Muscle layer of colon (tissue), 2 donors: ENCODE results near the gene ARF5.

Experiments used
- H3K27ac ChIP-seq: one replicate; pipeline ENCODE4 v1.7.0; 2013; ENCODE audit warnings: low read depth, mild to moderate bottlenecking, low read length, moderate library complexity
- H3K27me3 ChIP-seq, 2 donors: one replicate each; pipeline ENCODE4 v1.7.0; 2013; ENCODE audit warnings: low read length in 2 of 2, mild to moderate bottlenecking in 2 of 2; ENCODE audit not compliant: insufficient read depth in 2 of 2, control insufficient read depth in 1 of 2
- H3K36me3 ChIP-seq: one replicate; pipeline ENCODE4 v1.7.0; 2013; ENCODE audit warnings: mild to moderate bottlenecking, low read length; ENCODE audit not compliant: insufficient read depth
- H3K4me1 ChIP-seq: one replicate; pipeline ENCODE4 v1.7.0; 2013; ENCODE audit warnings: mild to moderate bottlenecking, low read length; ENCODE audit not compliant: insufficient read depth
- H3K4me3 ChIP-seq, 2 donors: one replicate each; pipeline ENCODE4 v1.7.0; 2013; ENCODE audit warnings: low read length in 2 of 2, low read depth in 1 of 2, mild to moderate bottlenecking in 1 of 2, moderate library complexity in 1 of 2
- H3K9ac ChIP-seq: one replicate; pipeline ENCODE4 v1.7.0; 2013; ENCODE audit warnings: low read length
- H3K9me3 ChIP-seq: one replicate; pipeline ENCODE4 v1.7.0; 2013; ENCODE audit warnings: mild to moderate bottlenecking, low read length
- donor health status: abdominal sarcoma.
- donor health status: Adenocarcinoma of cecum.

Gene ARF5

DNA sequence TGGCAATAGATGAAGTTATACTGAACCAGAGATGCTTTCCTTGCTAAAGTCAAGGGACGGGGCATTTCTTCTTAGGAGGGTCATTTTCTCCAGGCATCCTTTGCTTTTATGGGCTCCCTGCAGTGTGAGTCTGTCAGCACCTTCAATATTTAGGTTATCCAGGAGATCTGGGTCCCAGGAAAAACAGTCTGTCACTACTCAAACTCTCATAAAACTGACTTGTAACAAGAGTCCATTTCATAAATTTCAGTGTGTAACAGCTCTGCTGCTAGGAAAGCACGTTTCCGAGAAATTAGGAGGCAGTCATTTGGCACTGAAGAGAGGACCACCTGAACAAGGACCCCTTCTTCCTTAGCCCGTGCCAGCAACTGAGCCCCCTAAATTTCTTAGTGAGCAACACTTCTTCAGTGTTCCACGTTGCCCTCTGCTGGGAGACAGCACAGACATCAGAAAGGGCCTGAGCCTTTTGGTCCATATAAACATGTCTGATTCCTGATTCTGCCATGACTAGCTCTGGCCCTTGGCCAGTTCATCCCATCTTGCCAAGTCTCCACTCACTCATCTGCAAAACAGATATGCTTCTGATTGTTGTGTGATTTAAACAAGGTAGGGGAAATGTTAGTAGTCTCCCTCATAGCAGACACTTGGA is 10.1 kb upstream of the ARF5 start:
- H3K9ac ChIP-seq = no peak overlapping the region
- H3K9me3 ChIP-seq = no peaks in the 10 kb centered on the region
- peaks cover 29% of the 10 kb centered on the region for H3K36me3 ChIP-seq
- H3K27ac ChIP-seq = no peak overlapping the region
- H3K4me3 ChIP-seq = no peak overlapping the region
- H3K27me3 ChIP-seq = no peaks in the 10 kb centered on the region
- H3K4me1 ChIP-seq = peaks cover 43% of the 10 kb centered on the region

DNA sequence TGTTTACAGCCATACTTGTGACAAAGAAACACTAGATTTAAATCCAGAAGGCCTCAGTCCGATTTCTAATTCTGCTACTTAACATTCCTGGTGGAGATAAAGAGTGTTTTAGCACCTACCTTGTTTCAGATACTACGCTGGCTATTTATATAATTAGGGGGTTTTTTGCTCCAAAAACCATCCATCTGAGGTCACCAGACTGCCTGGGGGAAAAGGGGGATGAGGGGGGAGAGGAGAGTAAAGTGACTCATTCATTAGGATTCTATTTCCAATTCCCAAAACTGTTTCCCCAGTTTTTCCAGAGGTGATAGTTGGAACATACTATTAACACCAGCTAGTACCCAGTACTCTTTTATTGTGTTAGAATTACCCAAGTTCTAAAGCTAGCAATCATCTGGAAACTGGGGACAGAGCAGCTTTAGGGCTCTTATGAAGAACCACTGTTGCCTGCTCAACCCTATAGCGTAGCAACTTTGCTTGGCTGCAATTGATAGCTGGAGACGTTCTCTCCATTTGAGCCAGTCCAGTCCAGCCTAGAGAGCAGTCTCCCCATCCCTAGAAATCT is 9.4 kb upstream of the ARF5 start:
- Histone ChIP-seq H3K4me3 (no peak overlapping the region), H3K36me3 (peaks cover 29% of the 10 kb centered on the region), H3K9ac (no peak overlapping the region), H3K4me1 (peaks cover 49% of the 10 kb centered on the region), H3K9me3 (no peaks in the 10 kb centered on the region), H3K27me3 (no peaks in the 10 kb centered on the region), H3K27ac (no peak overlapping the region)

DNA sequence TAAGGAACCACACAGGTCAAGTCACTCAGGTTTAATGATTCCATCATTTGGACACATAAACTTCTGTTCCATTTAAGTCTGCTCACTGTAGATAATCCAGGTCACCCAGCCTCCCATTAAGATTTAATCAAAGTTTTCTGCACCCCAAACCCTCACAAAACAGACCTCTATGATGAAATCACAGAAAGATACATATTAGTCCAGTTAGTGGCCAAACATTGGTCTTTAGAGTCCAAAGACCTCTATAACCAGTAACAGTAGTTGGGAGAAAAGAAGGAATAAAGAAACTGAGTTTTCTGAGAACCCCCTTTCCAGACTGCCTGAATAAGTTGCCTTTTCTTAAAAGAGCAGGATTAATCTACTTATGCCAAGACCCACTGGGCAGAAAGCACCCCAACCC is 7.6 kb upstream of the ARF5 start:
- no peaks in the 10 kb centered on the region for H3K9me3 ChIP-seq
- H3K27me3 ChIP-seq = no peaks in the 10 kb centered on the region
- peaks cover 59% of the 10 kb centered on the region for H3K4me1 ChIP-seq
- H3K4me3 ChIP-seq = no peak overlapping the region
- no peak overlapping the region for H3K9ac ChIP-seq
- H3K27ac ChIP-seq = no peak overlapping the region
- peaks cover 29% of the 10 kb centered on the region for H3K36me3 ChIP-seq

DNA sequence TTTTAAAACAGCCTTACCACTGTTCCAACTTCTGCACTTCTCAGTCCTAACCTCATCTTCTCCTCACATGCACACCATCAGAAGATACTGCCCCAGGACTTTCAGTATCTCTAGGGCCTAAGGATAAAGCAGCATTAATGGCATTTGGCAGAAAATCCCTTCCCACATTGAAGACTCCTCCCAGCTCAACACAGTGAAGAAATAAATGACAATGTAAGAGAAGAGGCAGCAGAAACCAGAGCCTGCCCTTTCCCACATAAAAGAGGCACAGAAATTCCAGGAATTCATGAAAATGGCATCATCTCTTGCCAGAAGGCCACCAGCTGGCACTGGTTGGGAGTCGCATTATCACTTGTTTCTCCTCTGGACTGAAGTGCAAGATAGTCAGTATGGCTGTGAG is 6.5 kb upstream of the ARF5 start:
- no peak overlapping the region for H3K4me3 ChIP-seq
- H3K9ac ChIP-seq = no peak overlapping the region
- peaks cover 66% of the 10 kb centered on the region for H3K4me1 ChIP-seq
- no peaks in the 10 kb centered on the region for H3K9me3 ChIP-seq
- H3K36me3 ChIP-seq = peaks cover 29% of the 10 kb centered on the region
- no peaks in the 10 kb centered on the region for H3K27me3 ChIP-seq
- H3K27ac ChIP-seq = no peak overlapping the region

DNA sequence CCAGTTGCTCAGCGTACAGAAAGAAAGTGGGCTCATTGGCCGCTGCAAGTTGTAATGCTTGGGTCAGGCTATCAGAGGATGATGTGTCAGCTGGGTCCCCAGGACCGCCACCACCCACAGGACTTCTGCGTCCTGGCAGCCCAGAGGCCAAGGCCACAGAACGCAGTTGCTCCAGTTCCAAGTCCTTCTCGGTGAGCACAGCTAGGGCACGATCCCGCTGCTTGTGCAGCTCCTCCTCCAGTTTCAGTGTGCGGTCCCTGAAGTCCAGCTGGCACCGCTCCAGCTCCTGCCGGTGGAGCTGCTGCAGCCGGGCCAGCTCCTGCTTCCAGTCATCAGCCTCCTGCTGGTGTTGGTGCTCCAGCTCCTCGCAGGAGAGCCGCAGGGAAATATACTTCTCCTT is 5.8 kb upstream of the ARF5 start:
- H3K27me3 ChIP-seq = no peaks in the 10 kb centered on the region
- H3K9me3 ChIP-seq = no peaks in the 10 kb centered on the region
- no peak overlapping the region for H3K27ac ChIP-seq
- H3K4me1 ChIP-seq = peaks cover 68% of the 10 kb centered on the region
- peaks cover 29% of the 10 kb centered on the region for H3K36me3 ChIP-seq
- no peak overlapping the region for H3K4me3 ChIP-seq
- no peak overlapping the region for H3K9ac ChIP-seq

DNA sequence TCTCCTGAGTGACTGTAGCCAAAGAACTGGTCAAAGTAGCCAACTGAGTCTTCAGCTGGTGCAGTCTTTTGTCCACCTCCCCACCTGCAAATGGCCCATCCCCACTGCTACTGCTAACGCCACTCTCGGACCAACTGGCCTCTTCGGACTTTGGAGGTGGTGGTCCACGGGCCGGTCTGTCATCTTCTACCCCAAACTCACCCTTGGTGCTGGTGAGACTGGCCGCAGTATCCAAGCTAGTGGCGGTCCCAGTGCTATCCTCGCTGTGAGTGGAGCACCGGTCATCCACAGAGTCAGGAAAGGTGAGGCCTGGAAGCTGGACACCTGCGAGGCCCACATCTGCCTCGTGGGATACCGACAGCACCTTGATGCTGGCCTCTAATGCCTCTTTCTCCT is 3.6 kb upstream of the ARF5 start:
- Histone ChIP-seq H3K9me3 (no peaks in the 10 kb centered on the region), H3K4me3 (peak overlapping the region; percentile 64 to 81), H3K27ac (peak overlapping the region; percentile 90), H3K9ac (peak overlapping the region; percentile 34), H3K27me3 (no peaks in the 10 kb centered on the region), H3K4me1 (peaks cover 61% of the 10 kb centered on the region), H3K36me3 (peaks cover 26% of the 10 kb centered on the region)

DNA sequence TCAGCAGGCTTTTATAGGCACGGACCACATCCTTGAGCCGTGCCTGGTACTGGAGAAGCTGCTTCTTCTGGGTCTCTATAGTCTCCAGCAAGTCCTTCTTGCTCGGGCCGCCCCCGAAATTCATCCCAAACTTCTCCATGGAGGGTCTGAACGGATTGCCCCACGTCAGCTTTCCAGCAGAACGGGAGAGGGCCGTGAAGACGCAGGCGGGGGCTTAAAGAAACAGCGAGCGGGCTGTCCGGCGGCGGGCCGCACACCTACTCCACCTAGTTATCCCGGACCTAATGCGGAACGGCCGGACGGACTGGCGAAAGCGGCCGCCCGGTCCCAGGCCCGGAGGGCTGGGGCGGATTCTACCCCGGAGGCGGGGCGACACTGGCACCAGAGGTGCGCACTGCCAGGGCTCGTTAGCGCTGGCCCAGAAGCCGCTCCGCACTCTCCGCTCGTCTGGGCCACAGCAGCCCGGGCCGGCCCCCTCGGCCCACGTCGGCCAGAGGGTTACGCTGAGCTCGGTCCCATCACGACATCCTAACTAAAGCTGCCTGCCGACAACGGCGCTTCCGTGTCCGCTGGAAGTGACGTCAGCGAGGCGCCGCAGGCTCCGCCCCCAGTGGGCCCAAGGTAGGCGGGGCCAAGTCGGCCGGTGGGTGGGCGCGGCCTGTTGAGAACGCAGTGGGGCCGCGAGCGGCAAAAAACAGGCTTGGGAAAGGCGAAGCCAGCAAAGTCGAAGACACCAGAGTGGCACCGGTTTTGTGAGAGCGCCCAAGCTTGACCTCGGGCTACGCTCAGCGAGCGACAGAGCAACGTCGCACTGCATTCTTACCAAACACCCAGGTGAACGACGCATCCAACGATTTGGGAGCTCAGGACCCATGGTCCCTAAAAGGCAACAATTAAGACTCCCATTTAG is 2.9 kb upstream of the ARF5 start, which contains the start of gene GCC1:
GCC1 (minus strand) TSS at position 553 of the 910 bp plus-strand sequence; CDS start at position 139, 414 bp downstream.
- Histone ChIP-seq H3K9me3 (no peaks in the 10 kb centered on the region), H3K4me3 (peak within 1 kb of the TSS; percentile 64 to 81), H3K27me3 (no peaks in the 10 kb centered on the region), H3K27ac (peak within 1 kb of the TSS; percentile 90), H3K4me1 (peaks cover 66% of the 10 kb centered on the region), H3K36me3 (peaks cover 28% of the 10 kb centered on the region), H3K9ac (peak within 1 kb of the TSS; percentile 62)

DNA sequence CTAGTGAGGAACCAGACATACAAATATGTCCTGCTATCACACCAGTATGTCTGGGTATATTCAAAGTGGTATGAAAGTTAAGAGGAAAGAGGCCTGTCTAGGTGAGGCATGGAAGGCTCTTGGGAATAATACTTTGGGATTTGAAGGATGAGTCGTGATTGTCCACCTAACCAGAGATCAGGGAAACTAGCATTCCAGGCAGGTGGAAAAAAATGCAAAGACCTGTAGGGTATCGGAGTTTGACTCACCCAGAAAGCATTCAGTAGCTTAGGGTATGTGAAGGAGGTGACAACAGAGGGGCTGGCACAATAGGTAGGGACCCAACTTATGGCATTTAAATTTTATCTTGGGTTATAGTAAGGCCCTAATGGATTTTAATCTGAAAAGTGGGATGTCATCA is 1.9 kb upstream of the ARF5 start:
- Histone ChIP-seq H3K36me3 (peaks cover 28% of the 10 kb centered on the region), H3K27me3 (no peaks in the 10 kb centered on the region), H3K9ac (no peak overlapping the region), H3K9me3 (no peaks in the 10 kb centered on the region), H3K4me3 (no peak overlapping the region), H3K27ac (no peak overlapping the region), H3K4me1 (peaks cover 59% of the 10 kb centered on the region)

DNA sequence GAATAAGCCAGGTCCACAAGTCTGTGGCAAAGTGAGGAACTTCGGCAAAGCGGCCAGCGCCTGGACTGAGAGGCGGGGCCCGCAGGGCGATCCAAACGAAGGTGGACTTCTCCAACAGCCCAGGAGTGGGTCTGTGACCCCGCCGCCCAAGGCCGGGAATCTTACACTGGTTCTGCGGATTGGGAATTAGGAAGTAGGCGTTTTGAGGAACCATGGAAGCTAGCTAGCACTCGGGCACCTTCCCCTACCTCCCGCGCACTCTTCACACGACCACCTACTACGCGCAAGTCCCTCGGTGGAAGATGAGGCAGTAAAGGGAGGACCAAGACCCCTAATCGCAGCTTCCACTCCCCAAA is 570 bp upstream of the ARF5 start:
- H3K9ac ChIP-seq = peak overlapping the region; percentile 50
- no peaks in the 10 kb centered on the region for H3K9me3 ChIP-seq
- peak overlapping the region; percentile 60 to 76 for H3K4me3 ChIP-seq
- no peaks in the 10 kb centered on the region for H3K27me3 ChIP-seq
- peak overlapping the region; percentile 97 for H3K27ac ChIP-seq
- peaks cover 22% of the 10 kb centered on the region for H3K36me3 ChIP-seq
- H3K4me1 ChIP-seq = peaks cover 46% of the 10 kb centered on the region

DNA sequence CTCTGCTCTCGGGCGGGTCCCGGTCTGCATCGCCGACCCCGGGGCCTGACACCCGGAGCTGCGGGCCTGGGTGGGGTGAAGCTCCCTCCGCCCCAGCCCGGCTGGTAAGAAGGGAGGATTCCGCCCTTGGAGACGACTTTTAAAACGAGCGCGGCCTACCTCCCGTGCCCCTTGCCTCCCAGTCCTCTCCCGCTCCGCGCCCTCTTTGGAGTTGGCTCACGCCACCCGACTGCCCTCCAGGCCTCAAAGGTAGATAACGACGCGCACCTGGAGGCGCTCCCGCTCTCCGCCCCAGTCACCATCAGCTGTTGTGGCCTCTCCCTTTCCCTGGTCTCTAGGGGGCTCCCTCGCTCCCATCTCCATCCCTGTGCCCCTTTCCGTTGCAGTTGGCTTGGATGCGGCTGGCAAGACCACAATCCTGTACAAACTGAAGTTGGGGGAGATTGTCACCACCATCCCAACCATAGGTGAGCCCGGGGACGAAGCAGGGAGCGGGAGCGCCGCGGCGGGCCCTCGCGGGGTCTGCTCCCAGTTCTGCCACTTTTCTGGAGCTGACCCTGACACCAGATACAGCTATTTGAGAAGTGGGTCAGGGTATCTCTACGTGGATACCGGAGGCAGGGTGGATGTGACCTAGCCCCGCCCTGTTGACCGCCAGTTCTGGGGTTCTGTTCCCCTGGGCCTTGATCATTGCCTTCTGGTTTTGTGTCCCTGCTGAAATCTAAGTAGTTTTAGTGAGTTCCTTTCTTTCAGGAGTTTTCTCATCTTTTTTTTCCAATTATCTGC is 679 bp downstream of the ARF5 start:
- Histone ChIP-seq H3K9ac (peak overlapping the region; percentile 78), H3K27me3 (no peaks in the 10 kb centered on the region), H3K27ac (peak overlapping the region; percentile 90), H3K4me1 (peaks cover 33% of the 10 kb centered on the region), H3K9me3 (no peaks in the 10 kb centered on the region), H3K4me3 (peak overlapping the region; percentile 76 to 94), H3K36me3 (peaks cover 19% of the 10 kb centered on the region)

DNA sequence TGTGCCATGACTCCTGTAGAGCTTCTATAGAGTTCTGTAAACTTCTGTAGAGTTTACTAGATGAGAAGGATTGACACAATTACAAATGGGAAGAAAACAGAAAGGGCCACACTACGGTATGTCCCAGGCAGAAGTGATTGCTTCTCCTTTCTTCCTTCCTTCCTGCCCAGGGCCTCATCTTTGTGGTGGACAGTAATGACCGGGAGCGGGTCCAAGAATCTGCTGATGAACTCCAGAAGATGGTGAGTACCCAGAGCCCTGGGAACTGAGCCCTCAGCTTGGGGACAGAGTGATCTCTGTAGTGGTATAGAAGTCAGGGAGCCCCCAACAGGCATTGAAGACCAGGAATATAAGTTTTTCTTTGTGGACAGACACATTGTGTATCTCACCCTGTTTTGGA is 1.7 kb downstream of the ARF5 start:
- Histone ChIP-seq H3K9me3 (no peaks in the 10 kb centered on the region), H3K9ac (no peak overlapping the region), H3K36me3 (peaks cover 19% of the 10 kb centered on the region), H3K27me3 (no peaks in the 10 kb centered on the region), H3K4me1 (peaks cover 24% of the 10 kb centered on the region), H3K4me3 (peak overlapping the region in 1 of 2 donors; percentile 76), H3K27ac (no peak overlapping the region)
